K562 (cell line): ENCODE measurements around the gene TMEM100. TPM values are rescaled to one million over a fixed set of nuclear protein-coding genes. Genes with fewer than 3 reads are reported as not detected.

ENCODE experiments used
- BDP1 ChIP-seq: IDR thresholded peaks from 3 replicates; pipeline ENCODE4 v1.6.1; 2011; ENCODE audit not compliant: insufficient read length, insufficient read depth
- CBFB ChIP-seq: sonication (generic); formaldehyde crosslinking; IDR thresholded peaks from 2 replicates; pipeline ENCODE4 v1.4.0; 2020; ENCODE audit warnings: mild to moderate bottlenecking, missing genetic modification reagents
- EP400 ChIP-seq: fragments of 450-650 bp; IDR thresholded peaks from 2 replicates; pipeline ENCODE4 v1.6.1; 2017; ENCODE audit warnings: antibody characterized with exemption, mild to moderate bottlenecking, moderate library complexity
- ETV6 ChIP-seq, 3 experiments: fragments of 150-350 bp in 1 of 3; sonication (generic) in 1 of 3; formaldehyde crosslinking in 1 of 3; IDR thresholded peaks; 2 replicates each; pipeline versions ENCODE4 v1.6.1 to v1.8.0; 2014 to 2022; ENCODE audit warnings: borderline replicate concordance in 2 of 3, low read depth in 2 of 3, antibody characterized with exemption in 1 of 3, low read length in 1 of 3, mild to moderate bottlenecking in 1 of 3, missing genetic modification reagents in 1 of 3
- EWSR1 ChIP-seq: fragments of 450-650 bp; IDR thresholded peaks from 2 replicates; pipeline ENCODE4 v1.6.1; 2018; ENCODE audit warnings: borderline replicate concordance, mild to moderate bottlenecking, low read depth, moderate library complexity; ENCODE audit not compliant: partially characterized antibody
- FOXK1 ChIP-seq: sonication (generic); formaldehyde crosslinking; IDR thresholded peaks from 2 replicates; pipeline ENCODE4 v1.8.0; 2022; ENCODE audit warnings: missing genetic modification reagents, mild to moderate bottlenecking, borderline replicate concordance
- IFI16 ChIP-seq: fragments of 250-450 bp; sonication (Bioruptor Pico); IDR thresholded peaks from 2 replicates; pipeline ENCODE4 v2.1.2; 2022; ENCODE audit warnings: mild to moderate bottlenecking, inconsistent platforms
- JUND ChIP-seq, 2 experiments: IDR thresholded peaks; 2 replicates in 1 of 2; 3 replicates in 1 of 2; pipeline ENCODE4 v1.6.1; 2011; ENCODE audit warnings: borderline replicate concordance in 2 of 2, low read depth in 2 of 2, low read length in 2 of 2, improper control_type of control experiment in 1 of 2, missing biosample characterization in 1 of 2, missing genetic modification characterization in 1 of 2, missing genetic modification reagents in 1 of 2
- MAFG ChIP-seq: fragments of 450-650 bp; conservative IDR thresholded peaks from 2 replicates; pipeline ENCODE4 v1.6.1; 2016; ENCODE audit warnings: missing genetic modification characterization, missing compliant biosample characterization
- MLX ChIP-seq, 2 experiments: fragments of 450-650 bp in 1 of 2; sonication (generic) in 1 of 2; formaldehyde crosslinking; conservative IDR thresholded peaks; 2 replicates each; pipeline versions ENCODE4 v1.4.0 to v1.8.1; 2020 to 2022; ENCODE audit warnings: mild to moderate bottlenecking in 1 of 2, missing genetic modification reagents in 1 of 2
- MTF1 ChIP-seq: fragments of 250-450 bp; sonication (Bioruptor Pico); IDR thresholded peaks from 2 replicates; pipeline ENCODE4 v1.9.0; 2021; ENCODE audit warnings: moderate library complexity, mild to moderate bottlenecking, inconsistent platforms, borderline replicate concordance
- NR3C1 ChIP-seq: sonication (generic); formaldehyde crosslinking; IDR thresholded peaks from 2 replicates; pipeline ENCODE4 v1.8.1; 2022; ENCODE audit warnings: missing genetic modification reagents
- PTRF ChIP-seq: fragments of 450-650 bp; IDR thresholded peaks from 2 replicates; pipeline ENCODE4 v1.6.1; 2016; ENCODE audit warnings: mild to moderate bottlenecking, missing genetic modification characterization, missing compliant biosample characterization
- RAD21 ChIP-seq, 2 experiments: fragments of 250-450 bp in 1 of 2; fragments of 450-650 bp in 1 of 2; sonication (Bioruptor Pico) in 1 of 2; formaldehyde crosslinking in 1 of 2; IDR thresholded peaks in 1 of 2; conservative IDR thresholded peaks in 1 of 2; 2 replicates each; pipeline versions ENCODE4 v1.4.0 to v1.8.0; 2020 to 2022; ENCODE audit warnings: mild to moderate bottlenecking in 2 of 2, moderate library complexity in 1 of 2
- RFX1 ChIP-seq: fragments of 450-650 bp; IDR thresholded peaks from 2 replicates; pipeline ENCODE4 v1.6.1; 2016; ENCODE audit warnings: mild to moderate bottlenecking, moderate library complexity
- U2AF1 ChIP-seq: fragments of 200-400 bp; formaldehyde crosslinking; optimal IDR thresholded peaks from 2 replicates; pipeline ENCODE3; 2017; ENCODE audit warnings: mild to moderate bottlenecking, low read depth, low read length, moderate library complexity
- ZNF12 ChIP-seq: sonication (generic); formaldehyde crosslinking; IDR thresholded peaks from 2 replicates; pipeline ENCODE4 v1.4.0; 2020; ENCODE audit warnings: mild to moderate bottlenecking, missing genetic modification reagents
- ZNF175 ChIP-seq: fragments of 200-800 bp; sonication (Bioruptor generic); IDR thresholded peaks from 2 replicates; pipeline ENCODE4 v1.6.1; 2016; ENCODE audit warnings: low read depth, mild to moderate bottlenecking, missing genetic modification characterization, missing compliant biosample characterization
- ZNF398 ChIP-seq: fragments of 250-450 bp; sonication (Bioruptor Pico); IDR thresholded peaks from 2 replicates; pipeline ENCODE4 v1.8.0; 2021; ENCODE audit warnings: moderate library complexity, mild to moderate bottlenecking, inconsistent platforms
- ZNF584 ChIP-seq: fragments of 200-800 bp; sonication (Bioruptor generic); IDR thresholded peaks from 2 replicates; pipeline ENCODE4 v1.6.1; 2016; ENCODE audit warnings: low read depth, mild to moderate bottlenecking, missing genetic modification characterization, missing compliant biosample characterization
- ZNF707 ChIP-seq: fragments of 250-450 bp; sonication (Bioruptor Pico); conservative IDR thresholded peaks from 2 replicates; pipeline ENCODE4 v1.8.0; 2022; ENCODE audit warnings: inconsistent platforms, mild to moderate bottlenecking, moderate library complexity
- ZZZ3 ChIP-seq: fragments of 450-650 bp; IDR thresholded peaks from 2 replicates; pipeline ENCODE4 v1.6.1; 2016; ENCODE audit warnings: antibody characterized with exemption, mild to moderate bottlenecking, moderate library complexity
- polyA plus RNA-seq, 8 experiments: library from polyadenylated mRNA; depleted of rRNA in 4 of 8; stranded (reverse) in 5 of 8; unstranded in 3 of 8; fragments of >200 nt; fragmentation: Nextera tagmentation in 2 of 8; fragmentation: Illumina TruSeq in 1 of 8; extraction: Ambion mirVana in 2 of 8; extraction: Trizol in 1 of 8; gene quantifications; 2 replicates each; pipeline versions ENCODE4 v1.2.1 to v1.2.3, GENCODE V29; 2011 to 2014; ENCODE audit warnings: inconsistent platforms in 1 of 8, missing spikeins in 1 of 8
- total RNA-seq, 7 experiments: library from RNA; depleted of rRNA in 6 of 7; stranded (reverse); fragments of >200 nt in 6 of 7; fragmentation: Illumina TruSeq in 2 of 7; extraction: Trizol in 2 of 7; gene quantifications; 2 replicates each; pipeline versions ENCODE4 v1.2.1 to v1.2.3, GENCODE V29; 2011 to 2021; ENCODE audit warnings: low replicate concordance in 1 of 7
- TF ChIP-seq, protein P1 (sequence below): fragments of 250-450 bp; sonication (Bioruptor Pico); IDR thresholded peaks from 2 replicates; pipeline ENCODE4 v1.8.0; 2021; ENCODE audit warnings: moderate library complexity, mild to moderate bottlenecking, inconsistent platforms

The TMEM100 gene
- total and polyA plus RNA-seq, 9 of the 15 experiments (the other 6 are each of a cell fraction or from before 2014, with no cell fraction given), result 0.12 to 0.50 (median 0.19) TPM

DNA sequence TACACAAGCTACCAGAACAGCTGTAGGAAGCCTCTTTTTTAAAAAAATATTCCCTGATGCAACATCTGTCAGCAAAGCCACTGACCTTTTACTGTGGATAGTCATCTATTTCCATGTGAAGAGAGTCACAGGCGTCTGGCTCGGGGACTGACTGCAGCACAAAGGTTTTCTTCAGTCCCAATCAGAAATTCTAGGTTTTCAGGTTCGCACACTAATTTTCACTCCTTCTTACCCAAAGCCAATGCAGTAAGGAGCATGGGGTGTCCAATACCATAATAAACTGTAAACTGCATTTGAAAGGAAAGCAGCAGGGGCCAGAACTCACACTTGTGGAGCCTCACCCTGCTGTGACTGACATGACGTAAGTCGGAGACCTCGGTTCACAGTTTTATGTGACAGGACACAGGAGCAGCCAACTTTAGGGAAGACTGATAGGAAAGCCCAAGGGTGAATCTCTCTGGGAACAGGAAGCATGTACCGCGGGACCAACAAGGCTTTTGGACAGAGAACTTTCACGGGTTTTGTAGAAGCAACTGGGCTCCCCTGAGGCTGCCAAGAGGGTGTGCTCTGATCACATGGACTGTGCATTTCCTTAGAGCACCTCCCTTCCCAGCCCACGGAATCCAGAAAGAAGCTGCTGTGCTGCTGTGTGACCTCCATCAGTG, 9.1 kb upstream of the TMEM100 start (continued):
- TF ChIP-seq EP400, result no peak
- TF ChIP-seq EWSR1, result no peak
- TF ChIP-seq ZNF584 (CRISPR knock-in tag), result no peak
- TF ChIP-seq RFX1, result no peak
- no peak for TF ChIP-seq ZZZ3
- no peak for TF ChIP-seq BDP1
- no peak for TF ChIP-seq NR3C1
- no peak for TF ChIP-seq ETV6 (IDR thresholded peaks at IDR 0.05; ENCODE audit: borderline replicate concordance in 1 of 2, low read depth in 2 of 2, low read length in 1 of 2)
- TF ChIP-seq ETV6 (CRISPR knock-in tag; IDR thresholded peaks at IDR 0.05; ENCODE audit: borderline replicate concordance), result no peak
- no peak for TF ChIP-seq FOXK1
- TF ChIP-seq JUND (IDR thresholded peaks at IDR 0.05; ENCODE audit: borderline replicate concordance, low read depth, low read length), result peak; percentile 50; the same call in 1 of the 2 replicates
- TF ChIP-seq JUND (tag; IDR thresholded peaks at IDR 0.05; ENCODE audit: borderline replicate concordance, low read depth, low read length), result peak; percentile 66; the same call in 2 of the 3 replicates
- TF ChIP-seq MLX (CRISPR knock-in tag; conservative IDR thresholded peaks at IDR 0.05), result no peak
- TF ChIP-seq U2AF1, result no peak
- TF ChIP-seq MAFG (tag), result no peak
- TF ChIP-seq CBFB, result no peak
- TF ChIP-seq ZNF12, result no peak
- TF ChIP-seq RAD21 (CRISPR knock-in tag; conservative IDR thresholded peaks at IDR 0.05 in 1 of 2, IDR thresholded peaks at IDR 0.05 in 1 of 2), result peak in 1 of 2 experiments; percentile 37; a peak in 2 of 4 replicates
- no peak for TF ChIP-seq ZNF398
- no peak for TF ChIP-seq ZNF707 (CRISPR knock-in tag)
- TF ChIP-seq MTF1 (CRISPR knock-in tag), result no peak
- TF ChIP-seq PTRF (tag), result no peak
- TF ChIP-seq, protein P1, sequence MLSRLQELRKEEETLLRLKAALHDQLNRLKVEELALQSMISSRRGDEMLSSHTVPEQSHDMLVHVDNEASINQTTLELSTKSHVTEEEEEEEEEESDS (CRISPR knock-in tag), result no peak
- TF ChIP-seq ZNF175 (CRISPR knock-in tag), result peak; percentile 18; the same call in 1 of the 2 replicates
- no peak for TF ChIP-seq IFI16 (CRISPR knock-in tag)
